Measurements from ENCODE around the gene CMTM7. TPM values are rescaled to one million over a fixed set of nuclear protein-coding genes. Genes with fewer than 3 reads are reported as not detected.

CMTM7 gene
- total RNA-seq, 1 donor from 2014 or later, result 2.9 TPM

DNA sequence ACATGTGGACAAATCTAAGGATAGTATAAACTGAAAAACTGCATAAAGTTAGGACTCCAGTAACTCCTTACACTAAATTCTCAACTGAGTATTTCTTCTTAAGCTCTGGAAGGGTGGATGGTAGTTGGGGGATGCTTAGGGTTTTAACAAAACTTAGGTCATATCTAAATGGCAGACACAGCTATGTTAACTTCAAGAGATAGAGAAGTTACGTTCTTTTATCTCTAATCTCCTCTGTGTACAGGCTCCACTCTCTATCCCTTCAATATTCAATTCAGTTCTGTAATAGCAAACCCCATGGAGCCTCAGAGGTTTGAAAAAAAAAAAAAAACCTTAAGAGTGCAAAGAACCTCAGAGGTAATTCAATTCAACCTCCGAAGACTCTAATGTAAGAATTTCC lies 107.9 kb downstream of the CMTM7 start:
- peaks cover 48% of the 10 kb centered on the region for H3K4me1 ChIP-seq
- intact Hi-C loops (cut with micrococcal nuclease), result no loop called here
- no peaks in the 10 kb centered on the region for H3K27me3 ChIP-seq (ENCODE audit: low read depth)
- TF ChIP-seq, protein P1, sequence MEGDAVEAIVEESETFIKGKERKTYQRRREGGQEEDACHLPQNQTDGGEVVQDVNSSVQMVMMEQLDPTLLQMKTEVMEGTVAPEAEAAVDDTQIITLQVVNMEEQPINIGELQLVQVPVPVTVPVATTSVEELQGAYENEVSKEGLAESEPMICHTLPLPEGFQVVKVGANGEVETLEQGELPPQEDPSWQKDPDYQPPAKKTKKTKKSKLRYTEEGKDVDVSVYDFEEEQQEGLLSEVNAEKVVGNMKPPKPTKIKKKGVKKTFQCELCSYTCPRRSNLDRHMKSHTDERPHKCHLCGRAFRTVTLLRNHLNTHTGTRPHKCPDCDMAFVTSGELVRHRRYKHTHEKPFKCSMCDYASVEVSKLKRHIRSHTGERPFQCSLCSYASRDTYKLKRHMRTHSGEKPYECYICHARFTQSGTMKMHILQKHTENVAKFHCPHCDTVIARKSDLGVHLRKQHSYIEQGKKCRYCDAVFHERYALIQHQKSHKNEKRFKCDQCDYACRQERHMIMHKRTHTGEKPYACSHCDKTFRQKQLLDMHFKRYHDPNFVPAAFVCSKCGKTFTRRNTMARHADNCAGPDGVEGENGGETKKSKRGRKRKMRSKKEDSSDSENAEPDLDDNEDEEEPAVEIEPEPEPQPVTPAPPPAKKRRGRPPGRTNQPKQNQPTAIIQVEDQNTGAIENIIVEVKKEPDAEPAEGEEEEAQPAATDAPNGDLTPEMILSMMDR (IDR thresholded peaks at IDR 0.05; ENCODE audit: borderline replicate concordance), result no peak
- H3K27ac ChIP-seq (replicated peaks), result no peak overlapping the region
- H3K4me3 ChIP-seq, result no peak overlapping the region
- no peaks in the 10 kb centered on the region for H3K36me3 ChIP-seq
- H3K9me3 ChIP-seq (replicated peaks), result no peaks in the 10 kb centered on the region
- DNase-seq, result no peak

DNA sequence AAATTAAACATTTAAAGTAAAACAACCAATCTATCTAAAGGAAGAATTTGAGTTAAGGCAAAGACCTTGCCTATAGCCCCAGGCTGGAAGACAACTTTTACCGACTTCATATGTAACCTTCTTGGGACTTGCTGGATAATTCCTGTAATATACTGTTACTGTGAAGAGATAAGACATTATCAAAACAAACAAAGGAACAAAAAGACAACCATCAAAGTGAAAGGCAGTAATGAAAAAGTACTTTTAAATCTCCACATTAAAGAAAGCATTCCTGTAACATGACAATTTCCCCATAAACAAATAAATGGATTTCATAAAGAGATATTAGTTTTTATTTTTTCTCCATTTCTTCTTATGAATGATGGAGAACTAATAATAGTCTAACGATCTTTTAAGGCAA lies 108.6 kb downstream of the CMTM7 start:
- Histone ChIP-seq H3K36me3 (no peaks in the 10 kb centered on the region), H3K4me3 (no peak overlapping the region), H3K27me3 (ENCODE audit: low read depth) (no peaks in the 10 kb centered on the region), H3K4me1 (peaks cover 42% of the 10 kb centered on the region), H3K9me3 (replicated peaks) (no peaks in the 10 kb centered on the region), H3K27ac (replicated peaks) (no peak overlapping the region)
- TF ChIP-seq, protein P1 (IDR thresholded peaks at IDR 0.05; ENCODE audit: borderline replicate concordance), result no peak
- DNase-seq, result no peak
- intact Hi-C loops (cut with micrococcal nuclease), result no loop called here

DNA sequence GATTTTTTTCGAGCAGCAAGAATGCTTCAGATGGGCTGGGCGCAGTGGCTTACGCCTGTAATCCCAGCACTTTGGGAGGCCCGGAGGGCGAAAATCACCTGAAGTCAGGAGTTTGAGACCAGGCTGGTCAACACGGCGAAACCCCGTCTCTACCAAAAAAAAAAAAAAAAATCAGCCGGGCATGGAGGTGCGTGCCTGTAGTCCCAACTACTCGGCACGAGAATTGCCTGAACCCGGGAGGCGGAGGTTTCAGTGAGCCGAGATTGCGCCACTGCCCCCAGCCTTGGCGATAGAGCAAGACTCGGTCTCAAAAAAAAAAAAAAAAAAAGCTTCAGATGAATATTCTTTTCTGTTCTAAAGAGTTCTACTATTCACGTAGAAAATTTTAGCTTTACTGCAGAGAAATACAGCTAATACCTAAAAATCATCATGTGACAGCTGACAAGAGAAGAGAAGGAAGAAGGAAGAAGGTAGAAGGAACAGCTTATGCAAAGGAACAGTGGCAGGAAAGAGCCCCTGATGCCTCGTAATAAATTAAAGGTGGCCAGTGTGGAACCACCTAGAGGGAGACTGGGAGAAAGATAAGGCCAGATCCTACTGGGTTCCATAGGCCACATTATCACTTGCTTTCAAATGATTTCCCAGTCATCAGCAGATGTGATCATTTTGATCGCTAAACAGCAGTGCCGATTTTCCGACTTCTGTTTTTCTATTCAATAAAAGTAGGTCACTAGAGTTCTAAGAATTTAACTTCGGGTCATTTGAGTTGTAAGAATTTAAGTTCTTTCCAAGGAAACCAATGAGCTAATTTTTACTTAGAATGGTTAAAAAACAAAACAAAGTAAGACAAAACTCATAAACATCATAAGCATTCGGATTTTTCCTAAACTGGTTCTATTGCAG lies 109.5 kb downstream of the CMTM7 start:
- H3K27me3 ChIP-seq (ENCODE audit: low read depth), result no peaks in the 10 kb centered on the region
- H3K9me3 ChIP-seq (replicated peaks), result no peaks in the 10 kb centered on the region
- no peak for DNase-seq
- intact Hi-C loops (cut with micrococcal nuclease), result no loop called here
- H3K36me3 ChIP-seq, result no peaks in the 10 kb centered on the region
- TF ChIP-seq, protein P1 (IDR thresholded peaks at IDR 0.05; ENCODE audit: borderline replicate concordance), result no peak
- H3K4me3 ChIP-seq, result peak overlapping the region; percentile 98
- H3K4me1 ChIP-seq, result peaks cover 34% of the 10 kb centered on the region
- H3K27ac ChIP-seq (replicated peaks), result peak overlapping the region; percentile 98

DNA sequence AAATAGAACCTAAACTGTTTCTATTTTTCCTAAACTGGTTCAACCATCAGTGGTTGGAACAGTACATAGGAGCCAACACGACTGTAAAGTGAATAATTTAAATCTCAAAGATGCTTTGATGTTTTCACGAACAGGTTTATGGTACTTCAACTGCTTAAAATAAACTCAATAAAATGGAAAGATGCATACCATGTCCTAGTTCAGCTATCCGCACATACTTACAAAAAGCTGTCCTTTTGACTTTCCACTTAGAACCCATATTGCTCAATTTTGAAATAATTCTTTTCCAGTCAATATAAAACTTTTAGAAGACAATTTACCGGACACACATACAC lies 110.1 kb downstream of the CMTM7 start:
- no peaks in the 10 kb centered on the region for H3K27me3 ChIP-seq (ENCODE audit: low read depth)
- peaks cover 34% of the 10 kb centered on the region for H3K4me1 ChIP-seq
- peak overlapping the region; percentile 98 for H3K27ac ChIP-seq (replicated peaks)
- peak overlapping the region; percentile 98 for H3K4me3 ChIP-seq
- DNase-seq, result no peak
- H3K9me3 ChIP-seq (replicated peaks), result no peaks in the 10 kb centered on the region
- H3K36me3 ChIP-seq, result no peaks in the 10 kb centered on the region
- intact Hi-C loops (cut with micrococcal nuclease), result no loop called here
- TF ChIP-seq, protein P1 (IDR thresholded peaks at IDR 0.05; ENCODE audit: borderline replicate concordance), result no peak

DNA sequence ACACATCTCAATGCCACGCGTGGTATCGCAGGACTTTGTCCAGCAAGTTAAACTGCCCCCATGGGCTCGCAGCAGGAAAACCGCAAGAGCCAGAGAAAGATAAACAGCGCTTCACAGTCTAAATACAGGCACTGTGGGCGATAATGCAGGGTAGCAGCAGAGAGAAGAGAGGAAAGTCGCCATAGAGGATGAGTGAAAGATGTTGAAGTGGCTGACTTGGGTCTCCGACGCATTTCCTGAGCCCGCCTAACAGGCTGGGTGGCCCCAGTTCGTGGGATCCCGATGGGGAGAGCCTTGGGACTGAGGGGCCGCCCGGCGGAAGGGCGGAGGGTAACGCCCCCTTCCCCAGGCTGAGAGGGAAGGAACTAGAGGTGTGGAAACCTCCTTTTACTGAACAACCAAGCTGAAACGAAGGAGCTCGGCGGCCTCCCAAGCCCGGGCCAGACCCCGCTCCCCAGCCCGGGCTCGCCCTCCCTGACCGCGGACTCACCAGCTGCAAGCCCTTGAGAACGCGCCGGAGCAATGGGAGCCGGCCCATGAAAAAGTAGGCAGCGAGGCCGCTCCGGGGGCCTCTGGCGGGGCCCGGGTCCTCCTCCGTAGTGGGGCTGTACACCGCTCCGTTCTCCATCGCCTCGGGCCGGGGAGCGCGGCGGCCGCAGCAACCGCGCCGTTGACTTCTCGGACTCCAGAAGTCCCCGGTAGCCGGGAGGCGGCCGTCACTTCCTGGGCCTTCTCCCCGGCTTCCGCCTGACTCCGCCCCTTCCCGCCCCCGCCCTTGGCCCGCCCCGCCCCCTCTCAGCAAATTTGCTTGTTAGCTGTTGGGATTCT lies 110.7 kb downstream of the CMTM7 start, which contains the start of gene CMTM6:
CMTM6 (minus strand) TSS at position 735 of the 828 bp plus-strand sequence; CDS start at position 628, 107 bp downstream.
- H3K9me3 ChIP-seq (replicated peaks), result no peaks in the 10 kb centered on the region
- peaks cover 34% of the 10 kb centered on the region for H3K4me1 ChIP-seq
- H3K27ac ChIP-seq (replicated peaks), result peak within 1 kb of the TSS; percentile 98
- no peaks in the 10 kb centered on the region for H3K36me3 ChIP-seq
- H3K27me3 ChIP-seq (ENCODE audit: low read depth), result no peaks in the 10 kb centered on the region
- H3K4me3 ChIP-seq, result peak within 1 kb of the TSS; percentile 98
- intact Hi-C loops (cut with micrococcal nuclease), result no loop called here
- peak; percentile 86 for DNase-seq
- TF ChIP-seq, protein P1 (IDR thresholded peaks at IDR 0.05; ENCODE audit: borderline replicate concordance), result no peak

All from left ventricle myocardium inferior (tissue), 1 donor.